ENCODE results near the gene RFNG.

DNA sequence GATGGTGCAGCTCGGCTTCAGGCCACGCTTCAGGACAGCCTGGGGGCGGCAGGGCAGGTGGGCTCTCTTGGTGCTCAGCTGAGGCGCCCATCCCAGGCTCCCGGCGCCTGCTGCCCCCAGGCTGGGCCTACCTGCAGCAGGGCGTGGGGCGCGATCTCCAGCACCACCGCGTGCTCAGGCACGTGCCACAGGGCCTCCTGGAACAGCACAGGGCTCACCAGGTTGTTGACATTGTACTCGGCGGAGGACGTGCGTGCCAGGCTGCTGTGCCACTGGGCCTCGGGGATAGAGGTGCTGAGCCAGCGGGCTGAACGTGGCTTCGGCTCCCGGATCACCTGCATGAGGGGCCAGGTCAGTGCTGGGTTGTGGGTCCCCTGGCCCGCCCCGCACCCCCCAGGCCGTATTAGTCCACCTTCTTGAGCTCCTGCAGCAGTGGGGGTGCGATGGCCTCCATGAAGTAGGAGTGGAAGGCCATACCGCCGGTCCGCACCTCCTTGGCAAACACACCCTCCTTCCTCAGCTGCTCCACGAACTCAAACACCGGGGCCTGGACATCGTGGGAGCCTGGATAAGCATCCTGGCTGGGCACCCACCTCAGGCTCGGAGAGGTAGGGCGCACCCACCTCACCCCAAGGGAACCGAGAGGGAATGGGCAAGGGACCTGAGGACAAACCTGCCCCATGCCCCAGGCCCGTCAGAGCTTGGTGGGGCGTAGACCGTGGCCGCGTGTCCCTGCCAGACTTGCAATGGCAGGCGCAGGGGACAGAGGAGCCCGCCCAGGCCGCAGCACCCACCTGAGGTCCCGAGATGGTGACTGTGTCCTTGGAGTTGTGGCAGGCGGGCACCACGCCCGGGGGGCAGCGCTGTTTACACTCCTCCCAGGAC, 37.5 kb upstream of the RFNG start:
- TF ChIP-seq, protein P1, sequence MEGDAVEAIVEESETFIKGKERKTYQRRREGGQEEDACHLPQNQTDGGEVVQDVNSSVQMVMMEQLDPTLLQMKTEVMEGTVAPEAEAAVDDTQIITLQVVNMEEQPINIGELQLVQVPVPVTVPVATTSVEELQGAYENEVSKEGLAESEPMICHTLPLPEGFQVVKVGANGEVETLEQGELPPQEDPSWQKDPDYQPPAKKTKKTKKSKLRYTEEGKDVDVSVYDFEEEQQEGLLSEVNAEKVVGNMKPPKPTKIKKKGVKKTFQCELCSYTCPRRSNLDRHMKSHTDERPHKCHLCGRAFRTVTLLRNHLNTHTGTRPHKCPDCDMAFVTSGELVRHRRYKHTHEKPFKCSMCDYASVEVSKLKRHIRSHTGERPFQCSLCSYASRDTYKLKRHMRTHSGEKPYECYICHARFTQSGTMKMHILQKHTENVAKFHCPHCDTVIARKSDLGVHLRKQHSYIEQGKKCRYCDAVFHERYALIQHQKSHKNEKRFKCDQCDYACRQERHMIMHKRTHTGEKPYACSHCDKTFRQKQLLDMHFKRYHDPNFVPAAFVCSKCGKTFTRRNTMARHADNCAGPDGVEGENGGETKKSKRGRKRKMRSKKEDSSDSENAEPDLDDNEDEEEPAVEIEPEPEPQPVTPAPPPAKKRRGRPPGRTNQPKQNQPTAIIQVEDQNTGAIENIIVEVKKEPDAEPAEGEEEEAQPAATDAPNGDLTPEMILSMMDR (IDR thresholded peaks at IDR 0.05), result no peak
- TF ChIP-seq POLR2A (IDR thresholded peaks at IDR 0.05) (no peak), POLR2AphosphoS5 (IDR thresholded peaks at IDR 0.05; ENCODE audit: insufficient read depth in 1 of 2, low read depth in 1 of 2) (no peak)

All from vagina (tissue), 2 donors.